Adrenal gland (tissue), 5 donors: Measurements from ENCODE around the gene KIF16B.

ENCODE experiments used
- POLR2A ChIP-seq, 2 donors: fragments of 450-650 bp; IDR thresholded peaks; one replicate each; pipeline ENCODE4 v1.6.1; 2017; ENCODE audit warnings: antibody characterized with exemption in 2 of 2, mild to moderate bottlenecking in 2 of 2, moderate library complexity in 1 of 2
- TF ChIP-seq, protein P1 (sequence below), 6 experiments: fragments of 450-650 bp in 4 of 6; fragments of 200-600 bp in 2 of 6; sonication (generic) in 1 of 6; IDR thresholded peaks; 1 replicate in 5 of 6; 2 replicates in 1 of 6; pipeline versions ENCODE4 v1.5.1 to v1.8.0; 2016 to 2021; ENCODE audit warnings: antibody characterized with exemption in 6 of 6, mild to moderate bottlenecking in 2 of 6, moderate library complexity in 1 of 6
- donor health status: DM: no; HTN: no; CAD: no.

DNA sequence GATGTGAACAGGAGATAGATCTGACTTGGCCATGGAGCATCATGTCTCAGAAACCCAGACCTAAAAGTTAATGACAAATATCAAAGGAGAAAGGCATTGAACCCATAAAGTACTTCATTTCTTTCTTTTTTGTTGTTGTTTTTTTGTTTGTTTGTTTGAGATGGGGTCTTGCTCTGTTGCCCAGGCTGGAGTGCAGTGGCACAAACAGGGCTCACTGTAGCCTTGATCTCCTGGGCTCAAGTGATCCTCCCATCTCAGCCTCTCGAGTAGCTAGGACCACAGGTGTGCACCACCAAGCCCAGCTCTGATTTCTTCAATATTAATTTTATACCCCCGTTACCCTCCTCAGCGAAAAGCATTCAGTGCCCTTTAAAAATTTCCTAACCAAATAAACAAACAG lies 45.8 kb downstream of the KIF16B start:
- TF ChIP-seq POLR2A (IDR thresholded peaks at IDR 0.05) = no peak
- TF ChIP-seq, protein P1, sequence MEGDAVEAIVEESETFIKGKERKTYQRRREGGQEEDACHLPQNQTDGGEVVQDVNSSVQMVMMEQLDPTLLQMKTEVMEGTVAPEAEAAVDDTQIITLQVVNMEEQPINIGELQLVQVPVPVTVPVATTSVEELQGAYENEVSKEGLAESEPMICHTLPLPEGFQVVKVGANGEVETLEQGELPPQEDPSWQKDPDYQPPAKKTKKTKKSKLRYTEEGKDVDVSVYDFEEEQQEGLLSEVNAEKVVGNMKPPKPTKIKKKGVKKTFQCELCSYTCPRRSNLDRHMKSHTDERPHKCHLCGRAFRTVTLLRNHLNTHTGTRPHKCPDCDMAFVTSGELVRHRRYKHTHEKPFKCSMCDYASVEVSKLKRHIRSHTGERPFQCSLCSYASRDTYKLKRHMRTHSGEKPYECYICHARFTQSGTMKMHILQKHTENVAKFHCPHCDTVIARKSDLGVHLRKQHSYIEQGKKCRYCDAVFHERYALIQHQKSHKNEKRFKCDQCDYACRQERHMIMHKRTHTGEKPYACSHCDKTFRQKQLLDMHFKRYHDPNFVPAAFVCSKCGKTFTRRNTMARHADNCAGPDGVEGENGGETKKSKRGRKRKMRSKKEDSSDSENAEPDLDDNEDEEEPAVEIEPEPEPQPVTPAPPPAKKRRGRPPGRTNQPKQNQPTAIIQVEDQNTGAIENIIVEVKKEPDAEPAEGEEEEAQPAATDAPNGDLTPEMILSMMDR (IDR thresholded peaks at IDR 0.05) = no peak
